22Rv1 (cell line): Measurements from ENCODE around the gene C2orf78.
A peak's percentile ranks its signal among the peaks of the same experiment; 100 is the strongest.

ENCODE experiments used
- H3K27ac ChIP-seq: fragments of 450-650 bp; 2 replicates; pipeline ENCODE4 v1.5.1; 2017
- ZFX ChIP-seq: fragments of 450-650 bp; IDR thresholded peaks from 2 replicates; pipeline ENCODE4 v1.6.1; 2017; ENCODE audit warnings: antibody characterized with exemption, borderline replicate concordance
- TF ChIP-seq, protein P1 (sequence below): fragments of 450-650 bp; IDR thresholded peaks from 2 replicates; pipeline ENCODE4 v1.5.1; 2017; ENCODE audit warnings: mild to moderate bottlenecking

The C2orf78 gene

DNA sequence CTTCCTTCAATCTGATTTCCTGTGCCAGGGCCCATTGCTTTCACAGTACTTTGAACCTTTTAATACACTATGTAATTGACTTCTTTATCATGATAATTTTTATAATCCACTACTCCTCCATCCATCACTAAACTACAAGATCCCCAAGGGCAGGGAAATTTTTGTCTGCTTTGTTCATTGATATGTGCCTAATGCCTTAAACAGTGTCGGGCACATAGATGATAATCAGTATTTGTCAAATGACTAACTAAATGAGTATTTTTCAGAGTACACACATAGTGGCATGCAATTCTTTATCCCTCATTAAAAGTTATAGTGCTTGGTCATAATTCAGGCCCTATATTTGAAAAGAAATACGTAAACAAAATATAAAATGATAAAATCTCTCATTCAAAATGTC lies 39.4 kb downstream of the C2orf78 start:
- no peak for TF ChIP-seq ZFX
- TF ChIP-seq, protein P1, sequence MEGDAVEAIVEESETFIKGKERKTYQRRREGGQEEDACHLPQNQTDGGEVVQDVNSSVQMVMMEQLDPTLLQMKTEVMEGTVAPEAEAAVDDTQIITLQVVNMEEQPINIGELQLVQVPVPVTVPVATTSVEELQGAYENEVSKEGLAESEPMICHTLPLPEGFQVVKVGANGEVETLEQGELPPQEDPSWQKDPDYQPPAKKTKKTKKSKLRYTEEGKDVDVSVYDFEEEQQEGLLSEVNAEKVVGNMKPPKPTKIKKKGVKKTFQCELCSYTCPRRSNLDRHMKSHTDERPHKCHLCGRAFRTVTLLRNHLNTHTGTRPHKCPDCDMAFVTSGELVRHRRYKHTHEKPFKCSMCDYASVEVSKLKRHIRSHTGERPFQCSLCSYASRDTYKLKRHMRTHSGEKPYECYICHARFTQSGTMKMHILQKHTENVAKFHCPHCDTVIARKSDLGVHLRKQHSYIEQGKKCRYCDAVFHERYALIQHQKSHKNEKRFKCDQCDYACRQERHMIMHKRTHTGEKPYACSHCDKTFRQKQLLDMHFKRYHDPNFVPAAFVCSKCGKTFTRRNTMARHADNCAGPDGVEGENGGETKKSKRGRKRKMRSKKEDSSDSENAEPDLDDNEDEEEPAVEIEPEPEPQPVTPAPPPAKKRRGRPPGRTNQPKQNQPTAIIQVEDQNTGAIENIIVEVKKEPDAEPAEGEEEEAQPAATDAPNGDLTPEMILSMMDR: no peak
- no peak overlapping the region for H3K27ac ChIP-seq

GRCh38 chr2:73823916-73824523 lies 40.0 kb downstream of the C2orf78 start:
- no peak overlapping the region for H3K27ac ChIP-seq
- TF ChIP-seq ZFX: no peak
- TF ChIP-seq, protein P1: peak; percentile 89

- TF ChIP-seq ZFX: no peak
- TF ChIP-seq, protein P1: no peak
- H3K27ac ChIP-seq: no peak overlapping the region
These were observed 41.4 kb downstream of the C2orf78 start for GRCh38 chr2:73825408-73825807.

DNA sequence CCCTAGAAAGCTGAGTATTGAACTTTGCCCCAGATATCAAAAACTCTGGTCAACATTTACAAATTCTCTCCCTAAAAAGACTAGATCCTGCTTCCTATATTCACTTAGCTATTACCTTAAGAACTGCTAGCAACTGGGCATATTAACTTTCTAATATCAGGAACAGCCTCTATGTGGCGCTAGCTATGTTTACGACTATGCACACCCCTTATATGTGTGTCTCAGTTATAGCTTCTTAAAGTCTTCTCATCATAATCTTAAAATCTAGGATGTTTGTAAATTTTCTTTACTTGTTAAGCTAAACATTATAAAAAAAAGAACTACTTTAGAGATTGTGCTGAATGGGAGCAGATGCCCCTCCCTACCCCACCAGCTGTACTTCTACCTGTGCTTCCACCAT lies 43.0 kb downstream of the C2orf78 start:
- H3K27ac ChIP-seq: no peak overlapping the region
- no peak for TF ChIP-seq ZFX
- TF ChIP-seq, protein P1: peak; percentile 45

GRCh38 chr2:73827660-73828388 lies 43.8 kb downstream of the C2orf78 start:
- TF ChIP-seq, protein P1: no peak
- no peak for TF ChIP-seq ZFX
- peak overlapping the region; percentile 73 for H3K27ac ChIP-seq

DNA sequence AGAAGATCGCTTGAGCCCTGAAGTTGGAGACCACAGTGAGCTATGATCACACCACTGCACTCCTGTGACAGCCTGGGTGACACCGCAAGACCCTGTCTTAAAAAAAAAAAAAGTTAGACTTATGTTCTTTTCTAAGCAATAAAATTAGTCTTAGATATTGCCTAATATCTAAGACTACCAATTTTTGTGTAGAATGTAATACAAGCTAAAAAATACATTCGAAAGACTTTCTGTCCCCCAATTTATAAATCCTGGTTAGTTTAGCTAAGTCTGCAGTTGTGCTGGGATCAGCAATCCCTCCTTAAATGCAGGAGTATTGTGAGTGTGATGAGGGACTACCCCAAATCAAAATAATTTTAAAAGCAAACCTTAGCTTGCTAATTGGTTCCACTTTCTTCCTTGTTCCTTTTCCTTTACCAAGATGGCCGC lies 44.4 kb downstream of the C2orf78 start:
- H3K27ac ChIP-seq: peak overlapping the region; percentile 73
- TF ChIP-seq, protein P1: no peak
- TF ChIP-seq ZFX: no peak

DNA sequence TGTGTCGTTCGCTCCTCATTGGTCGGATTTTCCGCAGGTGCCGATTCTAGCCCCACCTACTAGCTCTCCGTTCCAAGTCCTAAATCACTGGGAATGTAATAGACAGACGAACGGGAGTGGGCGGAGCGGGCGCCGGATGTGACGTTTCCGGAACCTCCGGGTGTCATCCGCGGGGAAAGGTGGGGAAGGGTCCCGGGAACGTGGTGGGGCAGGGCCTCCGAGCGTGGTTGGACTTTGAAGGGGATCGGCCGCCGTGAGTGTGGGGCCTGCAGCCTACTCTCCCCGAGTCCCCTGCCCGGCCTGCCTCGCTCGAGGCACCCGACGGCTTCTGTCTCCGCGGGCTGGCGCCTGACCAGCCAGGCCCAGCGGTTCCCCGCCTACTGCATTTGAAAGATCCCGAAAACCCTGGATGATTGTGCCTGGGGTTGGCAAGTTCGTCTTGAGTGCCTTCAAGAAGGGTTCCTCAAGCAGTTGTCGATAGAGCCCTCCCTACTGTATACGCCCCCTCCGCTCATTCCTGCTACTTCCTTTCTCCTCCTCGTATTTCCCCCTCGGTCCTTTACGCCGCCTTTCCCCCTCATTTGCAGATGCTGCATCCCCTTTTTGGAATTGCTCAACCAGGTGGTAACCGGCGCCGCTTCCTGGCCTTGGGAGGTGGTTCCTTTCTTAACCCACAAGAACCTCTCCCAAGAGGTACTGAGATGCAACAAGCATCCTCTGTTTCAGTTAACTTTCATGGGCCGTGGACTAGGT lies 45.0 kb downstream of the C2orf78 start, which contains the start of gene STAMBP:
STAMBP (plus strand) TSS at position 144 of the 753 bp plus-strand sequence. CDS start 1,896 bp downstream, outside the sequence.
- H3K27ac ChIP-seq: peak within 1 kb of the TSS; percentile 73
- no peak for TF ChIP-seq ZFX
